ENCODE results near the gene EBNA1BP2. TPM values are rescaled to one million over a fixed set of nuclear protein-coding genes. Genes with fewer than 3 reads are reported as not detected.

The EBNA1BP2 gene
- total and polyA plus RNA-seq, 2 donors (not counting 3 experiments of a cell fraction or from before 2014, with no cell fraction given): 47.8 to 104 TPM

GRCh38 chr1:43194509-43194908 lies 22.4 kb upstream of the EBNA1BP2 start:
- DNase-seq (ENCODE audit: low read depth, low spot score) (no peak), FAIRE-seq (no peak)
- intact Hi-C loops (cut with micrococcal nuclease): no loop called here
- H3K9me3 ChIP-seq (replicated peaks; ENCODE audit: control insufficient read depth, insufficient read depth, low read length): no peaks in the 10 kb centered on the region
- ChIA-PET CTCF (no interaction called here), POLR2A (no interaction called here)
- no peak overlapping the region for H3K4me3 ChIP-seq (replicated peaks in 1 of 3; ENCODE audit: insufficient read depth in 1 of 3, low read depth in 1 of 3, low read length in 3 of 3)
- H3K27ac ChIP-seq (ENCODE audit: insufficient read depth, low read depth, low read length): no peak overlapping the region
- no peak overlapping the region for H2AFZ ChIP-seq (ENCODE audit: low read depth, low read length)
- TF ChIP-seq EZH2 (IDR thresholded peaks at IDR 0.05; ENCODE audit: borderline replicate concordance, low read depth, low read length, severe bottlenecking) (no peak), MYC (IDR thresholded peaks at IDR 0.05; ENCODE audit: low read depth, low read length) (no peak), FOS (IDR thresholded peaks at IDR 0.05; ENCODE audit: borderline replicate concordance, insufficient read depth, low read length) (no peak), CTCF (IDR thresholded peaks at IDR 0.05; ENCODE audit: extremely low read depth in 1 of 2, insufficient read depth in 1 of 2, low read depth in 1 of 2, low read length in 2 of 2) (no peak), POLR2AphosphoS5 (IDR thresholded peaks at IDR 0.05; ENCODE audit: insufficient read depth, low read depth, low read length) (no peak), MAX (IDR thresholded peaks at IDR 0.05; ENCODE audit: insufficient read depth, insufficient read length) (no peak)
- no peaks in the 10 kb centered on the region for H3K36me3 ChIP-seq (ENCODE audit: control insufficient read depth in 2 of 2, extremely low read depth in 1 of 2, insufficient read depth in 2 of 2, low read length in 2 of 2)
- no TSS peak for BruUV-seq (replicated peaks)
- no peaks in the 10 kb centered on the region for H4K20me1 ChIP-seq (replicated peaks; ENCODE audit: control insufficient read depth, extremely low read depth, insufficient read depth, low read length)
- H3K4me1 ChIP-seq (ENCODE audit: control insufficient read depth, extremely low read depth, insufficient read depth, low read length): no peaks in the 10 kb centered on the region
- dilution Hi-C loops (cut with MboI; ENCODE audit: extremely low pct_ligation_motif_present, low sequenced_read_pairs): no loop called here
- H3K4me2 ChIP-seq (ENCODE audit: insufficient read depth, low read length): no peak overlapping the region
- H3K27me3 ChIP-seq (ENCODE audit: control insufficient read depth in 2 of 2, insufficient read depth in 2 of 2, low read length in 2 of 2): no peaks in the 10 kb centered on the region
- no peak overlapping the region for H3K9ac ChIP-seq (replicated peaks; ENCODE audit: extremely low read depth, insufficient read depth, low read length)
- no peaks in the 10 kb centered on the region for H3K79me2 ChIP-seq (ENCODE audit: control insufficient read depth, insufficient read depth, low read length)
- no peaks in the 10 kb centered on the region for H3K9me1 ChIP-seq (replicated peaks; ENCODE audit: control insufficient read depth, extremely low read depth, insufficient read depth, low read length)
